Measurements from ENCODE around the gene MRPL58.
"Not testable (repeated sequence)": the region's sequence is repeated elsewhere in the genome, so short reads cannot be mapped to it uniquely, and the experiment has no call there.

The MRPL58 gene

GRCh38 chr17:75033346-75034235 is 21.1 kb downstream of the MRPL58 start:
- H3K27ac ChIP-seq: peak overlapping the region; percentile 97
- TF ChIP-seq ZFX (IDR thresholded peaks at IDR 0.05) (no peak), CTCF (conservative IDR thresholded peaks at IDR 0.05) (no peak)

GRCh38 chr17:75034236-75034908 is 21.9 kb downstream of the MRPL58 start:
- H3K27ac ChIP-seq: peak overlapping the region; percentile 97
- TF ChIP-seq ZFX (IDR thresholded peaks at IDR 0.05) (peak; percentile 27; the same call in 1 of the 2 replicates), CTCF (conservative IDR thresholded peaks at IDR 0.05) (no peak)

GRCh38 chr17:75036643-75037268 is 24.3 kb downstream of the MRPL58 start:
- TF ChIP-seq ZFX (IDR thresholded peaks at IDR 0.05): no peak
- no peak for TF ChIP-seq CTCF (conservative IDR thresholded peaks at IDR 0.05)
- H3K27ac ChIP-seq: peak overlapping the region; percentile 97

DNA sequence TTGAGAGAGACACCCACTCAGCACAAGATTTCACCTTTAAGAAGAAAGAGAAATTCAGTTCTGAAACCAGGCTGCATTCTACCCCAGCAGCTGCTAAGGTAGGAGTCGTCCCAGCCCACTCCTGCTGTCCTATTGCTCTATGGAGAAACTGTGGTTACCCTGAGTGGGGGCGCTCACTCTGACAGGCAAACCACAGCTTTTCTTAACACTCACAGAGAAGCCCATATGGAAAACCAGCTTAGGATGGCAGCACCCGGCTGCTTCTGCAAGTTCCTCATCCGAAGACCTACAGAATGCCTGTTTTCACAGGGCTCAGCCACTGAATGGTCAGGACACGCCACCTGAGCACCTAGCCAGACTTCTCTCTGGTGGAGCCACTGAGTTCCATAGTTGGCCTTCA is 26.8 kb downstream of the MRPL58 start:
- TF ChIP-seq CTCF (conservative IDR thresholded peaks at IDR 0.05) (no peak), ZFX (IDR thresholded peaks at IDR 0.05) (no peak)
- H3K27ac ChIP-seq: no peak overlapping the region

DNA sequence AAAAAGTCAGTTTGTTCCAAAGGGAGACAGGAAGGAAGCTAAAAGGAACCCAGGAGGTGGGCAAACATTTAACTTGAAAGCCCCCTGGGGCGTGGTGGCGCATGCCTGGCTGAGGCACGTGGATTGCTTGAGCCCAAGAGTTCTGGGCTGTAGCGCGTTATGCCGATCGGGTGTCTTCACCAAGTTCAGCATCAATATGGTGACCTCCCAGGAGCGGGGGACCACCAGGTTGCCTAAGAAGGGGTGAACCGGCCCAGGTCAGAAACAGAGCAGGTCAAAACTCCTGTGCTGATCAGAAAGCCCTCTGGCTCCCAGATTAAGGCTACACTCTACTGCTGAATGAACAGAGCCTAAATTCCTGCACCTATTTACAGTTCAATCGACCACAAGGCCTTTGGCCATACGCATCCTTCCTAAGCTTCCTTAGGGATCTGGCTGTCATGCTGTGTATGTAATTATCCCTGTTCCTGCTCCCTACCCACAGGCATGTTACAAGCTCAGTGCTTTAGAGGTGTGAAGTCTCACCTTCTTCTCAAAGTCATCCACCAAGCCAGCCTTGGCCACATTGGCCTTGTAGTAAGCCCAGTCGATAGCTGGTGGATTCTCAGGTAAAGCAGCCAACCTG is 29.3 kb downstream of the MRPL58 start:
- TF ChIP-seq ZFX (IDR thresholded peaks at IDR 0.05) (no peak), CTCF (conservative IDR thresholded peaks at IDR 0.05) (no peak)
- no peak overlapping the region for H3K27ac ChIP-seq

GRCh38 chr17:75043789-75044188 is 31.3 kb downstream of the MRPL58 start:
- H3K27ac ChIP-seq: not testable (repeated sequence)

- no peak overlapping the region for H3K27ac ChIP-seq
- no peak for TF ChIP-seq ZFX (IDR thresholded peaks at IDR 0.05)
- TF ChIP-seq CTCF (conservative IDR thresholded peaks at IDR 0.05): no peak
These were observed 32.2 kb downstream of the MRPL58 start for GRCh38 chr17:75044716-75045115.

GRCh38 chr17:75045946-75046406 is 33.5 kb downstream of the MRPL58 start:
- H3K27ac ChIP-seq: peak overlapping the region; percentile 93
